Smooth muscle cell (in vitro differentiated cells): ENCODE measurements around the gene CCNL2. TPM values are rescaled to one million over a fixed set of nuclear protein-coding genes. Genes with fewer than 3 reads are reported as not detected.

Experiments used
- DNase-seq: peaks from one replicate; lab custom pipeline; 2025; ENCODE audit not compliant: unreplicated experiment; lab: John Stamatoyannopoulos, UW
- H2AFZ ChIP-seq: fragments of 200-600 bp; sonication (generic); 2 replicates; pipeline ENCODE4 v1.6.0; 2016; ENCODE audit warnings: antibody characterized with exemption, low read depth, mild to moderate bottlenecking
- H3F3A ChIP-seq: fragments of 200-600 bp; sonication (generic); 2 replicates; pipeline ENCODE4 v1.6.0; 2017; ENCODE audit warnings: antibody characterized with exemption, low read depth
- H3K27ac ChIP-seq: fragments of 200-600 bp; sonication (generic); 2 replicates; pipeline ENCODE4 v1.5.1; 2016; ENCODE audit warnings: low read depth, mild to moderate bottlenecking
- H3K27me3 ChIP-seq: fragments of 200-600 bp; sonication (generic); 2 replicates; pipeline ENCODE4 v1.6.1; 2016; ENCODE audit warnings: low read depth, mild to moderate bottlenecking
- H3K36me3 ChIP-seq: fragments of 200-600 bp; sonication (generic); 2 replicates; pipeline ENCODE4 v1.5.1; 2016; ENCODE audit warnings: low read depth
- H3K4me1 ChIP-seq: fragments of 200-600 bp; sonication (generic); 2 replicates; pipeline ENCODE4 v1.5.1; 2016; ENCODE audit warnings: low read depth
- H3K4me2 ChIP-seq: fragments of 200-600 bp; sonication (generic); 2 replicates; pipeline ENCODE4 v1.6.0; 2016; ENCODE audit warnings: mild to moderate bottlenecking
- H3K4me3 ChIP-seq: fragments of 200-600 bp; sonication (generic); 2 replicates; pipeline ENCODE4 v1.5.1; 2016; ENCODE audit warnings: mild to moderate bottlenecking
- H3K79me2 ChIP-seq: fragments of 200-600 bp; sonication (generic); 2 replicates; pipeline ENCODE4 v1.6.0; 2016; ENCODE audit warnings: low read depth, mild to moderate bottlenecking
- H3K9ac ChIP-seq: fragments of 200-600 bp; sonication (generic); 2 replicates; pipeline ENCODE4 v1.6.0; 2016; ENCODE audit warnings: low read depth
- H3K9me3 ChIP-seq: fragments of 200-600 bp; sonication (generic); replicated peaks from 2 replicates; pipeline ENCODE4 v1.5.1; 2016; ENCODE audit warnings: low read depth
- H4K20me1 ChIP-seq: fragments of 200-600 bp; sonication (generic); 2 replicates; pipeline ENCODE4 v1.6.0; 2016; ENCODE audit warnings: low read depth
- CTCF ChIP-seq: fragments of 200-600 bp; sonication (generic); IDR thresholded peaks from 2 replicates; pipeline ENCODE4 v1.5.1; 2017; ENCODE audit warnings: borderline replicate concordance, mild to moderate bottlenecking, antibody characterized with exemption; ENCODE audit not compliant: insufficient read depth, poor library complexity, severe bottlenecking
- WGBS: methylation state at CpG from one replicate; pipeline ENCODE4 v1.1.7; 2016; ENCODE audit warnings: low lambda C conversion rate; 5-methylcytosine and 5-hydroxymethylcytosine counted together
- polyA plus RNA-seq: library from polyadenylated mRNA; unstranded; fragments of >200 nt; fragmentation: Nextera tagmentation; extraction: Ambion mirVana; gene quantifications from 2 replicates; pipeline ENCODE4 v1.2.1, GENCODE V29; 2016
- total RNA-seq: library from RNA; depleted of rRNA; stranded (reverse); fragments of >200 nt; gene quantifications from 2 replicates; pipeline ENCODE4 v1.2.3, GENCODE V29; 2014

CCNL2 gene
- total and polyA plus RNA-seq, 2 experiments from 2014 or later = 144 to 180 TPM

GRCh38 chr1:1352786-1353388, 46.2 kb downstream of the CCNL2 start:
- H3K9ac ChIP-seq = no peak overlapping the region
- H4K20me1 ChIP-seq = peaks cover 70% of the 10 kb centered on the region
- peak overlapping the region; percentile 68 for H3K4me2 ChIP-seq
- H3K4me1 ChIP-seq = peaks cover 31% of the 10 kb centered on the region
- H3K36me3 ChIP-seq = no peaks in the 10 kb centered on the region
- H3K79me2 ChIP-seq = peaks cover 59% of the 10 kb centered on the region
- no peak overlapping the region for H2AFZ ChIP-seq
- DNase-seq = no peak
- no peaks in the 10 kb centered on the region for H3K9me3 ChIP-seq
- peak overlapping the region; percentile 48 for H3K27ac ChIP-seq
- H3K27me3 ChIP-seq = no peaks in the 10 kb centered on the region
- H3F3A ChIP-seq = peaks cover 21% of the 10 kb centered on the region
- WGBS = 57% methylated on average over 5 of the region's 5 CpGs
- no peak for TF ChIP-seq CTCF
- no peak overlapping the region for H3K4me3 ChIP-seq

- H2AFZ ChIP-seq = no peak overlapping the region
- H3K79me2 ChIP-seq = peaks cover 59% of the 10 kb centered on the region
- H3K27ac ChIP-seq = peak overlapping the region; percentile 48
- H3K4me1 ChIP-seq = peaks cover 33% of the 10 kb centered on the region
- no peaks in the 10 kb centered on the region for H3K27me3 ChIP-seq
- no peaks in the 10 kb centered on the region for H3K36me3 ChIP-seq
- peak overlapping the region; percentile 68 for H3K4me2 ChIP-seq
- 61% methylated on average over 28 of the region's 29 CpGs for WGBS
- no peaks in the 10 kb centered on the region for H3K9me3 ChIP-seq
- no peak for TF ChIP-seq CTCF
- no peak overlapping the region for H3K9ac ChIP-seq
- peaks cover 71% of the 10 kb centered on the region for H4K20me1 ChIP-seq
- H3K4me3 ChIP-seq = no peak overlapping the region
- peaks cover 21% of the 10 kb centered on the region for H3F3A ChIP-seq
- DNase-seq = no peak
Measured at GRCh38 chr1:1351511-1352427, 47.4 kb downstream of the CCNL2 start.

- TF ChIP-seq CTCF = peak; percentile 57
- Histone ChIP-seq H3K36me3 (no peaks in the 10 kb centered on the region), H3K9me3 (no peaks in the 10 kb centered on the region), H3K79me2 (peaks cover 59% of the 10 kb centered on the region), H3K4me2 (peak within 1 kb of the TSS; percentile 97), H4K20me1 (peaks cover 71% of the 10 kb centered on the region), H3K4me1 (peaks cover 20% of the 10 kb centered on the region), H3F3A (peaks cover 21% of the 10 kb centered on the region), H3K27me3 (no peaks in the 10 kb centered on the region), H3K9ac (peak within 1 kb of the TSS; percentile 71), H3K4me3 (peak within 1 kb of the TSS; percentile 87), H2AFZ (no peak within 1 kb of the TSS), H3K27ac (peak within 1 kb of the TSS; percentile 62)
- DNase-seq = peak; percentile 48
- 1% methylated on average over 36 of the region's 122 CpGs for WGBS
Measured at GRCh38 chr1:1349256-1350012, 49.7 kb downstream of the CCNL2 start, which contains the start of gene DVL1. Gene DVL1, minus strand, starts transcription at chr1:1349418. Its CDS starts 353 bp downstream, at chr1:1349065.
